GM18870 (cell line): Measurements from ENCODE around the gene COPZ2.
"Not testable (repeated sequence)": the region's sequence is repeated elsewhere in the genome, so short reads cannot be mapped to it uniquely, and the experiment has no call there.

Experiments
- ATAC-seq: cut with Tn5 transposase; IDR thresholded peaks from one replicate; pipeline ENCODE4 v1.9.1; 2021; ENCODE audit warnings: moderate library complexity; ENCODE audit not compliant: unreplicated experiment

The COPZ2 gene

DNA sequence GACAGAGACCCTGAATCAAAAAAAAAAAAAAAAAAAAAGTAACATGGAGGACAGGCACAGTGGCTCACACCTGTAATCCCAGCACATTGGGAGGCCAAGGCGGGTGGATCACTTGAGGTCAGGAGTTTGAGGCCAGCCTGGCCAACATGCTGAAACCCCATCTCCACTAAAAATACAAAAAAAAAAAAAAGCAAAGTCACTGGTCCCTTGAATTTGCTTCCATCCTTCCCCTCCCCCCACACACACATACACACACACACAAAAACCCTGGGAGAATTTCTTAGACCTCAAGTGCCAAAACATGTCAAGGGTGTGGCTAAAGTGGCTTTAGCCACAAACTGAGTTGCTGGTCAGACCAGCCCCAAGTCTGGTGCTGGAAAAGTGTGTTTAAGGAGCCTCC lies 49.2 kb downstream of the COPZ2 start:
- ATAC-seq = not testable (repeated sequence)

DNA sequence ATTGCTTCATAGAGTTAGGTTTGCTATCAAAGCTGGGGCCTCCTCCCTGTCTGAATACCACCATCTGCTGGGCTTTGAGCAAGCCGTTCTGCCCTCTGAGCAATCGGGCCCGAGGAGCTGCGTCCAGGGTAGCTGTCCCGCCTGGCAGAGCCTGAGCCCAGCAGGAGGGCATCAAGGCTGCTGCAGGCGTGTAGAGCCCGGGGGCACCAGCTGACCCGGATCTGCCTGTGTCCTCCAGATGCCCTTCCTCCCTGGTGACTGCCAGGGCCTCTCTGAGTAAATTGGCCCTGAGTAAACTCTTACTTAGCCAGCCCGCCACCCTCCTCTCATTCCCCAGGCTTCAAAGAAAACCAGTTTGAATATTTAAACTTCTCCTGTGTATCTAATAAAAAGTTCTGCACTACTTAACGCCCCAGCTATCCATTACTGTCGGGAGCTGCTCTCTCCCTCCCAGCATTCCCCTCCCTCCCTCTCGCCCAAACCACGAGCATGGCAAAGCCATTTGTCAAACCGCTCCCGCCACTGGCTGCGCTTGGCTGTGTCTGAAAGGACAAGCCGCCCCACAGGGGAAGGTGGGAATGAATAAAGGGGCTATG lies 50.3 kb downstream of the COPZ2 start:
- no peak for ATAC-seq

DNA sequence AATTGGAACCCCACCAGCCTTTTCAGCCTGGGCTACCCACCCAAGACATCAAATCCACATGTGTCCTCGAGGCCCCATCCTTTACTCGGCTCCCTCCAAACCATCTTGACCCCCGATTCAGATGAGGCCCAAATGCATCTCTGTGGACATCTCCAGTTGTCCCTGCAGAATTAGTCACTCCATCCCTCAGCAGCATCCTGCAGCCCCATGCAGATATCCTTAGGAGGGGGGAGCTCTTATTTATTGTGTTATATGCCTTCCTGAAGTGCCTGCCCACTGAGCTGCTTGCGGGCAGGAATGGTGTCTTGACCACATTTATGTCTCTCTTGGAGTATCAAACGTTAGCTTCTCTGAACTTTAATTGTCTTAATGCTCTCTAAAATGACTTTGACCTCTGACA lies 51.1 kb downstream of the COPZ2 start:
- ATAC-seq = no peak

DNA sequence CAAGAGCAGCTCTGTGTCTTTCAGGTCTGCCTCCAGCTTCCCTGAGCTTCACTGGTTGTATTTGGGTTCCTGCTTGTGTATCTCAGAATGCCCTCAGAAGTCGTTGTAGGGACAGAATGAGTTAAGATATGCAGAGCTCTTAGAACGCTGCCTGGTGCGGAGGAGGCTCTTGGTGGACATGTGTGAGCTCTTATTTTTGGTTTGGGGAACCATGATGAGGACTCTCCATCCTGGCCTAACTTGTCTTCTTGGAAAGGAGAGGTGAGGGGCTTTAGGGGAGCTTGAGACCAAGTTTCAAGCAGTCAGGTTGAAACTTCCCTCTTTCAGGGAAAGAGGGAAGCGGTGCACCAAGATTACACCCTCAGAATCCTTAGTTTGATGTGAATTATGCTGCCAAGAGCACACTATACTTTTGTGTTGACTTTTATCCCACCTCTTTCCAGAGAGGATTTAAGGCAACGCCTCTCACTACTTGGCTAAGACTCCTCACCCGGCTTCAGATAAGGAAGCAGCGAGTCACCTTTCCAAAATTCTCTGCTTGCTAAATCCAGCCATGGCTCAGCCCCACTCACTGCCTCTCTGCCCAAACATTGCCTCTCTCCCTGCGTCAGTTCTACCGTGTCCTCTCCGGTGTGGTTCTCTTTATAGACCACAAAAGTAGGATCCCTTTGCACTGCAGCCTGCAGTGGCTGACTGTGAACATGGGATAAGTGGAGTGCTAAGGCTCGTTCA lies 53.9 kb downstream of the COPZ2 start:
- no peak for ATAC-seq

DNA sequence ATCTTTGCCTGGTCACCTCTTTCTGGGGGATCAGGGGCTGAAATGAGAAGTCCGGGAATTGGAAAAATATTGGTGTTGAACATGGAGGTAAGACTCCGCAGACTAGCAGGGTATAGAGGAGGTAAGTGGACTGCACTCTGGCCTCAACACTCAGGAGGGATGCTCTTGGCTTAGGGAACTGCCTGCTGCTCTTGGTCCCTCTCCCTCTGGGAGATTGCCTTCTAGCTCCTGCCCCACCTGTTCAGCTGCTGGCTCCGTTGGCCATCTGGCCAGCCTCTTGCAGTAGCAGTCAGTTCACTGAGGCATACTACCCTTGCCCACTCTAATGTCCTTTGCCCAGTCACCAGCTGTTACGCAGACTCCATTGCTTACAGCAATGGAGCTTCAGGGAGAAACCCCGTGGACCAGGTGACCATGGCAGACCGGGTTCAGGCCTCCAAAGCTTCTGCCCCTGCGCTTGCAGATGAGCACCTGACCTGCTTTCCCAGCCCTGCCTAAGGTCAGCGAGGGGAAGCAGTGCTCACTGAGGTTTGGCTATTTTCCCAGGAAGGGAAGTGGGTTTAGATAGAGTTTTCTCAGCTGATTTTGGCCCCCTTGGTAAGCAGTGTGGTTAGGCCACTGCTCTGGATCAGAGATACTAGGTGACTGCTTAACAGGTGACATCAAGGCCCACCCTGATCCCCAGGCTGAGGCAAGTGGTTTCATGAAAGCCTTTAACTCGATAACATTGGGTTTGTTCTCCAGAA lies 54.8 kb downstream of the COPZ2 start:
- no peak for ATAC-seq

DNA sequence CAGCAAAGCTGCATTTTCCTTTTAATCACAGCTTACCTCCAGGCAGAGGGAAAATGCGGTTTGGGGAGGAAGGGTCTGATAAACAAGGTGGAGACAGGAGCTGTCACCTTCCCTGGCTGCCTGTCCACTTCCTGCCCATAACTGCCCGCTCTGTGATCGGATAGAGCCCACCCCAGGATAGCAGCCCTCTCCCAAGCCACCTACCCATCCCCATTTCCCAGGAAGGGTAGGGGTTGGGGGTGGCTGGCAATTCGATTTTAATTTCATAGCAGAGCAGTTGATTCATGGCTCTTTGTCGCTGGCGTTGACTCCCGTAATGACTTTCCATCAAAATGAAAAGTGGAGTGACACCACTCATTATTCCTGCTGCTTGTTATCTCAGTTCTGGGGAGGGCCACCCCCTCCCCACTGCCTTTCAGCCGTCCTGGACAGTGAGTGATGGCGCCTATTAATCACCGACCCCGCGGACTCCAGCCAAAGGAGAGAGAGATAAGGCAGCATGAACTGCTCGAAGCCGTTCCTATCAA lies 55.4 kb downstream of the COPZ2 start:
- ATAC-seq = no peak

DNA sequence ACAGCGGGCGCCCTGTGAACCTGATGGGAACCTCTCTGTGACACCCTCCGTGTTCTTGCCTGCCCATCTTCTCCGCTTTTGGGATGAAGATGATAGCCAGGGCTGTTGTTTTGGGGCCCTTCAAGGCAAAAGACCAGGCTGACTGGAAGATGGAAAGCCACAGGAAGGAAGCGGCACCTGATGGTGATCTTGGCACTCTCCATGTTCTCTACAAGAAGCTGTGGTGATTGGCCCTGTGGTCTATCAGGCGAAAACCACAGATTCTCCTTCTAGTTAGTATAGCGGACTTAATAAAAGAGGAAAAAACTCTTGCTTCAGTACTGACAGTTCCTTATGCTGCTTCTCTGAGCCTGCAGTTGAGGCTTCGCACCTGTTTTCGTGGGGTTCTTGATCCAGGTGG lies 56.1 kb downstream of the COPZ2 start:
- ATAC-seq = no peak

DNA sequence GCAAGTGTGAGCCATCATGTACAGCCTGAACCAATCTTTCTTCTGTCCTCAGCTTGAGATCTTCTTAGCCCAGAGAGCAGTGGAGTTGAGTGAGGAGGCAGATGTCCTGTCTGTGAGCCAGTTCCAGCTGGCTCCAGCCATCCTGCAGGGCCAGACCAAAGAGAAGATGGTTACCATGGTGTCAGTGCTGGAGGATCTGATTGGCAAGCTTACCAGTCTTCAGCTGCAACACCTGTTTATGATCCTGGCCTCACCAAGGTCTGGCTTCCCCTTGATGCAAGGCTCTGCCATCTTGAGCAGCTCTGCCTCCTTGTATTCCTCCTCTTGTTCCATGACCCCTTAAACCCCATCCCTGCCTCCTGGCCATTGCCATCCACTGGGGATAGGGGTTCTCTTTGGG lies 57.1 kb downstream of the COPZ2 start:
- no peak for ATAC-seq

DNA sequence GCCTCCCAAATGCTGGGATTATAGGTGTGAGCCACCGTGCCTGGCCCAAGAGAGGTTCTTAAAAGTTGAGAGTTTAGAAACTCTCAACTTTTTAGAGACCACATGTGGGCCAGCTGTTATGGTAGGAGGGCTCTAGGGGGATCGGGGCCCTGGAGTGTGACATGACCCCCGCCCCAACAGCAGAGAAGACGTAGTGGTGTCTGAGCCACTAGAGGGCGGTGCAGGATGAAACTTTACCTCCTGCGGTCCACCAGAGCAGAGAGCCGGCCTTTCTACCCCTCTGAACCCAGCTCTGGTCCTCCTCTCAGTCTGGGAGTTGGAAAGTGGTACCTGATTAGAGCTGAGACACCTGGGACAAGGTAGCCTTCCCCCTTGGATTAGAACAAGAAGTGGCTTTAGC lies 59.3 kb downstream of the COPZ2 start:
- no peak for ATAC-seq
